NCI-H1105 (cell line): ENCODE results near the gene CHEK2.
"Not testable (repeated sequence)": the region's sequence is repeated elsewhere in the genome, so short reads cannot be mapped to it uniquely, and the experiment has no call there.

Source experiments
- DNase-seq: peaks from one replicate; lab custom pipeline; 2025; lab: John Stamatoyannopoulos, UW

CHEK2 gene

DNA sequence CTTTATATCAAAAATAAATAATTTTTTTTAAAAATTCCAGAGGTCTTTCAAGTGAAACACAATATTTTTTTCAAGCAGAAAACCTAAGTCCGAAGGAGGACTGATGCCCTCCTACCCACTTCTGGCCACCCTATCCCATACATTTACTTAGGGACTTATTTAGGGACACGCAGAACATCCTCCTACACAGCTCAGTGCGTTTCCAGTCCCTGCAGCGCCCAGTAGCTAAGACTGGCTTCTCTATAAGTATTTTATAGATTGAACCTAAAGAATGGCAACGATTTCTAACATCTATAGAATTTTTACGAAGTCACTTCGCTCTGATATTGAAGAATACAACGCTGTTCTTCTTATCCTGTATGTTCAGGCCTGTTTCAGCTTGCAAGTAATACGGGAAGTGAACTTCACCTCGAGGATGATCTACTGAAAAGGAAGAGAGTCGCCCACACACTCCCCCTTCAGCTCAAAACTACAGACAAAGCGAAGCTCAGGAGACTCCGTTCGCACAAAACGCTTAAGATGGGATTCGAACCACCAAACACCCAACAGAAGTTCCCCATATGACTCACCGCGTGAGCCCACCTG, 328 bp downstream of the CHEK2 start:
- DNase-seq, result no peak

DNA sequence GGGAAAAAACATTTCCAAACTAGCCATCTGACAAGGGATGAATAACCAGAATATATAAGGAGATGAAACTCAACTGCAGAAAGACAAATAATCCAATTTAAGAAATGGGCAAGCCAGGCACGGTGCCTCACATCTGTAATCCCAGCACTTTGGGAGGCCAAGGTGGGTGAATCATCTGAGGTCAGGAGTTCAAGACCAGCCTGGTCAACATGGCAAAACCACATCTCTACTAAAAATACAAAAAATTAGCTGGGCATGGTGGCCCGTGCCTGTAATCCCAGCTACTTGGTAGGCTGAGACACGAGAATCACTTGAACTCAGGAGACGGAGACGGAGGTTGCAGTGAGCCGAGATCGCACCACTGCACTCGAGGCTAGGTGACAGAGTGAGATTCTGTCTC, 2.7 kb downstream of the CHEK2 start:
- not testable (repeated sequence) for DNase-seq

DNA sequence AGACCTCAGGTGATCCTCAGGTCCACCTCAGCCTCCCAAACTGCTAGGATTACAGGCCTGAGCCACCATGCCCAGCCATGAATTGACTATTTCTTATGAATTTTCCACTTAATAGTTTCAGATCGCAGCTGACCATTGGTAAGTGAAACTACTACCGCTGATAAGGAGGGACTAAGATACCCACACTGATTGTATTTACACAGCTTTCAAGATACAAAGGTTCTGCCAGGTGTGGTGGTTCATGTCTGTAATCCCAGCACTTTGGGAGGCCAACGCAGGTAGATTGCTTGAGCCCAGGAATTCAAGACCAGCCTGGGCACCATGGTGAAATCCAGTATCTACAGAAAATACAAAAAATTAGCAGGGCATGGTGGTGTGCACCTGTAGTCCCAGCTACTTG, 3.9 kb downstream of the CHEK2 start:
- DNase-seq, result no peak

DNA sequence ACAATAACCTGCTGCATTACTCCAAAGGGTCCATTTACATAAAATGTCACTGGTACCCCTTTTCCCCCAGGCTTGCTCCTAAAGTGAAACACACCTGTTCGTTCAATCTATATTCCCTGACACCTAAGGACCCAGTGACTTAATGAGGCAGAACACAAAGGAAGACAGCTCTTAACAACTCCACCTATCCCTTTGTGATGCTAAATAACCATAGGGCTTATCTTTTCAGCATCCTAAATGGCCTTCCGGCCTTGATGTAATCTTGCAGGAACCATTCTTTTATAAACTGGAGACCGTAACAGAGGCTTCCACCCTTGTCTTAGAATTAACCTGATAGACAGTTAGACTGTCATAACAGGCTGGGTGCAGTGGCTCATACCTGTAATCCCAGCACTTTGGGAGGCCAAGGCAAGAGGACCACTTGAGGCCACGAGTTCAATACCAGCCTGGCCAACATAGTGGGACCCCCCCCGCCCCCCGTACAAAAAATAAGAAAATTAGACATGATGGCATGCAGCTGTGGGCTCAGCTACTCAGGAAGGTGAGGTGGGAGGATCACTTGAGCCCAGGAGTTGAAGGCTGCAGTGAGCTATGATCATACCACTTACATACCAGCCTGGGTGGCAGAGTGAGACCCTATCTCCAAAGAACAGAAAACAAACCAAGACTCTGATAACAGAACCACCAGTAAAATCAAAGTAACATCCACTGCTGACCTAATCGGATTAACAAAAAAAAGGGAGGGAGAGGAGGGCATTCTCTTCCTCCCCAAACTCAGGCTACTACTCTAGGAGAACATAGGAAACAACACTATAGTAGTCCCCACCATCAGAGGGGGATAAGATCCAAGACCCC, 5.1 kb downstream of the CHEK2 start:
- DNase-seq, result no peak

DNA sequence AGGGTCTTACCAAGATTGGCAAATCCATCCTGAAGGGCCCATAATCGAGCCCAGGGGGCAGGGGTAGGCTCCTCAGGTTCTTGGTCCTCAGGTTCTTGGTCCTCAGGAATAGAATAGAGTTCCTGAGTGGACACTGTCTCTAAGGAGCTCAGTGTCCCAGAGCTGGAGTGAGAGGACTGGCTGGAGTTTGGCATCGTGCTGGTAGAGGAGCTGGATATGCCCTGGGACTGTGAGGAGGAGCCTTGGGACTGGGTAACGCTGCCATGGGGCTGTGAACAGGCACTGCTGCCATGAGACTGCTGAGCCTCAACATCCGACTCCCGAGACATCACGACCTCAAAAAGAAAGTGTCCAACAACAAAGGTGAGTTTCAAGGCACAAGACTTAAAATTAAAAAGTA, 7.2 kb downstream of the CHEK2 start:
- DNase-seq, result no peak

DNA sequence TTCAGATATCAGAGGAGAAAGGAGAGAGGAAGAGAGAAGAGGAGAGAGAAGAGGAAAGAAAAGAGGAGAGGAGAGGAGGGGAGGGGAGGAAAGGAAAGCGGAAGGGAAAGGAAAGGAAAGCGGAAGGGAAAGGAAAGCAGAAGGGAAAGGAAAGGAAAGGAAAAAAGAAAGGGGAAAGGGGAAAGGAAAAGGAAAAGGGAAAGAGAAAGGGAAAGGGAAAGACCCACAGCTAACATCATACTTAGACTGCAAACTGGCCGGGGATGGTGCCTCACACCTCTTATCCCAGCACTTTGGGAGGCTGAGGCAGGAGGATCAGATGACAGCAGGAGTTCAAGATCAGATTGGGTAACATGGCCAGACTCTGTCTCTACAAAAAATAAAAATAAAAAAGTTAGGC, 11.4 kb downstream of the CHEK2 start:
- no peak for DNase-seq

DNA sequence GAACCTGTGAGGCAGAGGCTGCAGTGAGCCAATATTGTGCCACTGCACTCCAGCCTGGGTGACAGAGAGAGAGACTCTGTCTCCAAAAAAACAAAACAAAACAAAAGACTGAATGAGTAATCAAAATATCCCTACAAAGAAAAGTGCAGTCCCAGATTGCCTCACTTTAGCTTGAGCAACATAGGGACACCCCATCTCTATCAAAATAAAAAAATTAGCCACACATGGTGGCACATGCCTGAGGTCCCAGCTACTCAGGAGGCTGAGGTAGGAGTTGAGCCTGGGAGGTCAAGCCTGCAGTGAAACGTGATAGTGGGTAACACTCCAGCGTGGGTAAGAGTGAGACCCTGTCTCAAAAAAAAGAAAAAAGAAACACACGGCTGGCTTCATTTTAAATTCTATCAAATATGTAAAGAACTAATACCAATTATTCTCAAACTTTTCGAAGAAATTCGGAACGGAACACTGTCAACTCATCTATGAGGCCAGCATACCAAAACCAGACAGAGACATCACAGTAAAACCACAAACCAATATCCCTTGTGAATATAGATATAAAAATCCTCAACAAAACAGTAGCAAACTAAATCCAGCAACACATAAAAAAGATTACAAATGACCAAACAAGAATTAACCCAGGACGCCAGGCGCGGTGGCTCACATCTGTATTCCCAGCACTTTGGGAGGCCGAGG, 12.9 kb downstream of the CHEK2 start:
- DNase-seq, result no peak

DNA sequence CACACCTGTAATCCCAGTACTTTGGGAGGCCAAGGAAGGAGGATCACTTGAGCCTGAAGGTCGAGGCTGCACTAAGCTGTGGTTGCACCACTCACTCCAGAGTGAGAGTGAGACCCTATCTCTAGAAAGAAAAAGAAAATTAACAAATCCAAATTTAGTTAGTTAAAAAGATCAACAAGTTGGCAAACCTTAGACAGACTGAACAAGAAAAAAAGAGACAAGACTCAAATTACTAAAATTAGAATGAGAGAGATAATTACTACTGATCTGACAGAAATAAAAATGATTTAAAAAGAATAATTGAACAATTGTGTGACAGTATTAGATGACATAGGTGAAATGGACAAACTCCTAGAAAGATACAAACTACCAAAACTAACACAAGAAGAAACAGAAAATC, 13.6 kb downstream of the CHEK2 start:
- DNase-seq, result no peak

DNA sequence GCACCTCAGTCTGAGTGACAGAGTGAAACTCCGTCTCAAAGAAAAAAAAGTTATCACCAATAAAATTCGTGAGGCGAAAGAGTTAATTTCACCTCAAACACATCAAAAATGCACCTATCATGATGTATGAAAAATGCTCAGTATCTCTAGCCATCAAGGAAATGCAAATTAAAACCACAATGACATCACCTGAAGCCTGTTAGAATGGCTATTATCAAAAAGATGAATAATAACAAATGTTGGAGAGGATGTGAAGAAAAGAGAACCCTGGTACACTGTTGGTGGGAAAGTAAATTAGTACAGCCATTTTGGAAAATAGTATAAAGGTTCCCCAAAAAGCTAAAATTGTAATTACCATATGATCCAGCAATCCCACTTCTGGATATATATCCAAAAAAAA, 23.6 kb downstream of the CHEK2 start:
- DNase-seq, result no peak

DNA sequence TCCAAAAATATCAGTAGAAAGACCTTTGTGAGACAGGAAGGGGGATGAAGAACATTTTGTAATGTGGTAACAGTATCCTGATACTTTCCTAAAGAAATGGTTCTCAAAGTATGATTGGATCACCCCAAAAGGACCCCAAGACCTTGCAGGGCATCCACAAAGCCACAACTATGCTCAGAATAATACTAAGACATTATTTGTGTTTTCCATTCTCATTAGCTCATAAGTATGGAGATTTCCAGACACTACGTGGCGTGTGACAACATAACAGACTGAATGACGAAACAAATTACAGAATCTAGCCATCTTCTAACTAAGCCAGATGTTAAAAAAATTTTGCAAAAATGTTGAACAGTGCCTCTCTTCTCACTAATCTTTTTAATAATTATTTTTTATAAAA, 24.9 kb downstream of the CHEK2 start:
- DNase-seq, result no peak

DNA sequence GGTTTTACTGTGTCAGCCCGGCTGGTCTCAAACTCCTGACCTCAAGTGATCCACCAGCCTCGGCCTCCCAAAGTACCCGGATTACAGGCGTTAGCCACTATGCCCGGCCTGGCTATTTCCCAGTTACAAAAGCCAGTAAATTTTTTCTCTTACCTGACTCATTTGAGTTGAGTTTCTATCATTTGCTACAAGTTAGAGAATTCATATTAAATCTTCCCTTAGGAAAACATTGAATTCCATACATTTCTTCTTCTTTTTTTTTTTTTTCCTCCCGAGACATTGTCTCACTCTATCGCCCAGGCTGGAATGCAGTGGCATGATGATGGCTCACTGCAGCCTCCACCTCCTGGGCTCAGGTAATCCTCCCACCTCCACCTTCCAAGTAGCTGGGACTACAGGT, 26.0 kb downstream of the CHEK2 start:
- DNase-seq, result no peak

DNA sequence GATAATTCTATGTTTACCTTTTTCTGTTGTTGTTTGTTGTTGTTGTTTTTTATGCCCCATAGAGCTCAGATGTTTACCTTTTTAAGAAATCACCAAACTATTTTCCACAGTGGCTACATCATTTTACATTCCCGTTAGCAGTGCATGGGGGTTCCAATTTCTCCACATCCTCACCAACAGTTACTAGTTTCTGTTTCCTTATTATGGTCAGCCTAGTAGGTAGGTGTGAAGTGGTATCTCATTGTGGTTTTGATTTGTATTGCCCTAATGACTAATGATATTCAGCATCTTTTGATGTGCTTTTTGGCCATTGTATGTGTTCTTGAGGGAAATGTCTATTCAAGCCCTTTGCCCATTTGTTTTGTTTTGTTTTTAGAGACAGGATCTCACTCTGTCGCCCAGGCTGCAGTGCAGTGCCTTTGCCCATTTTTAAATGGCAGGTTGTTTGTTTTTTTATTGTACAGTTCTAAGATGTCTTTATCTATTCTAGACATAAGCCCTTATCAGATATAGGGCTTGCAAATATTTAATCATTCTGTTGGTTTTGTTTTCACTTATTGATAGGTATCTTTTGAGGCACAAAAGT, 27.5 kb downstream of the CHEK2 start:
- DNase-seq, result no peak

DNA sequence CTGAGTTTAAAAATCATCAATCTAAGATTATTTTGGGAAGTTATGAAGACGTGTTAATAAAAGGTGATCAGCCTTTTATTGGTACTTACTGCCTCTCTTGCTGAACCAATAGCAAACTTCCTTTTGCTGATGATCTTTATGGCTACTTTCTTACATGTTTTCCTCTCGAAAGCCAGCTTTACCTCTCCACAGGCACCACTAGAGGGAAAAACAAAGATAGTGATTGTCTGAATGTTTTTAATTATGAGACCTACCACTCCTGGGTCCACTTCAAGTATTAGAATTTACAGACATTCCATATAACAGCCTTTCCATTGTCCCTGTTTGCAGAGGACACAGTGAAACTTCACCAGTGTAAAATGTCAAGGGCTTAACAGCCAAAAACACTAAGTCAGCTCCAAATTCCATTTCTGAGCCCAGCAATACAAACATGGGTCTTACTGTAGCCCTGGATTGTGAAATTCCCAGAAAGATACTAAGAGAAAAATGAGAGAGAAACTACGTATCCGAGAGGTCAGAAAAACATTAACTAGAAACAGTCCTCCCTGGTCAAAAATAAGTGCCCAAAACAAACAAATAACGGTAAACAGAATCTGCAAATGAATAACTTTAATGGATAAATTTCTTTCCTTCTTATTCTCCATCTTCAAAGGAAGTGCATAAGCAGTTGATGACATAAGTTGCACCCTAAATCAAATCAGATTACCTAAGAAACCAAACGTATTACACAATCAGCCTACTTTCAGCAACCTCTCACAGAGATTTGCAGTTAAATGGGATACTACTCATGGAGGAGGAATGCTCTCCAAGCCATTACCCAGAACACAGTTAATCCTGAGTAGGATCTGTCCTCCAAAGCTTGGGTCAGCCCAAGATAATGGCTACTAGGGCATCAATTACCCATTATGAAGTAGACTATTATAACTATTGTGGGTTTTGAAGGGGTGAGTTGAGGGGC, 29.5 kb downstream of the CHEK2 start:
- DNase-seq, result no peak

DNA sequence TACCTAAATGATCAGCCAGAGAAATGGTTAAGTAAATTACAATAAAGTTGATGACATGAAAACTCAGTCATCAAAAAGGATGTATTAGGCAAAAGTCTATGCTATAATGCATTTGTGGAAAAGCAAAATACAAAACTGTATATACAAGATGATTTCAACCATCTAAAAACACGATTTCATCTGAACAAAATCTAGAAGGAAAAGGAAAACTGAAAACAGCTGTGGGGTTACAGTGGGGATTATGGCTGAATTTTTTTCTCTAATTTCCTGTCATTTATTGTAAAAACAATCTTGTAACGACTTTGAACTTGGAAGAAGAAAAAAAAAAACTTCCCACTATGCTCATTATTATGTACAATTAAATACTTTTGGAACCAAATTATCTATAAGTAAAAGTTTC, 30.3 kb downstream of the CHEK2 start:
- no peak for DNase-seq

DNA sequence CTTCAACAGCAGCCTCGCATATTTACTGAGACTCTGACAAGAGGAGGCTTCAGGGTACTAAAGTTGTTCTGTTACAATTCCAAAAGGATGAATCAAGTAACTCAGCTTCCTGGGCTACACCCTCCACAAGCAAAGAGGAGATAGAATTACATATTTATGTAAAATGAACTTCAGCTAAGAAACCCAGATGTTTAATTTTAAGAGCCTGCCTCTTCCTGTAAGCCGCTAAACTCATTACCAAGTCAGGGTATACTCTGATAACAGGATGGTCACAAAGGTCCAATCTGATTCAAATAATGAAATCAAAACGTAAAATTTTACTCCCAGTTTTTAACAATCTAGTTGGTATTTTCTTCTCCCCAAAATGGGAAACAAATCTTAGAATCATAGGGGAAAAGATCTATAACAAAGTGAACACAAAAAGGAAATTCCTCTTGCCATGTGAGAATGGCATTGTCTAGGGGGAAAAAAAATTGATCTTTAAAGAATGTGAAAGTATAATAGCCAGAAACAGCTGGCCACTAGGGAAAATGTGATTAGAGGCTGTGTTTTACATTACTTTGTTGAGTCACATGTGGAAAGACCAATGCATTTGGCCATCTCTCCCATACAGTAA, 30.9 kb downstream of the CHEK2 start:
- no peak for DNase-seq

DNA sequence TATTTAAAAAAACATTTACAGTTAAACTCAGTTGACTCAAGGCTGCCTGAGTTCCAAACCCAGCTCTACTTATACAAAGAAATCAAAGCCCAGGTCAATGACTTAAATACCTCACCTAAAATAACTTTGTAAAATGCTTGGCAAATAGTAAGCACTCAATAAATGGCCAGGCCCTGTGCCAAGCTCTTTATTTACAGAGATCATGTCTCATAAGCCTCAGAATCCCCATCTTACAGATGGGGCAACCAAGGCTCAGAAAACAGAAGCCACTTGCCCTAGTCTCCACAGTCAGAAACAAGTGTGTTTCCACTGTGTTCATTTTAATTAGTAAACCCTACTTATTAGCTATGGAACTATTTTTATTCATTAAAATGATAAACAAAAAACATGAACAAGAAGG, 31.5 kb downstream of the CHEK2 start:
- no peak for DNase-seq

DNA sequence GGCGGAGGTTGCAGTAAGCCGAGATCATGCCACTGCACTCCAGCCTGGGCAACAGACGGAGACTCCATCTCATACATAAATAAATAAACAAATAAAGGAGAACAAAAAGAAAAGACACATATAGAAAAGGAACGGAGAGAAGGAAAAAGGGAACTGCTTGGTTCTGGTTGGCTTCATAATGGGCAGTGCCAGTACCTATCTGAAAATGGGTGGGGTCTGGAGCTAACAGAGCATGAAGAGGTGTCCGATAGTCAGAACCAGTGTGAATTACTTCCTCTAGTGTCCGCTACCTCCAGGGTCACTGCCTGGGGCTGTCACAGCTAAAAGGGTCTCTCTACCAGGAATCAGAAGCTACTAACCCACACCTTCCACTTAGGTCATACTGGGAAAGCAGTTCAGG, 34.8 kb downstream of the CHEK2 start:
- no peak for DNase-seq

DNA sequence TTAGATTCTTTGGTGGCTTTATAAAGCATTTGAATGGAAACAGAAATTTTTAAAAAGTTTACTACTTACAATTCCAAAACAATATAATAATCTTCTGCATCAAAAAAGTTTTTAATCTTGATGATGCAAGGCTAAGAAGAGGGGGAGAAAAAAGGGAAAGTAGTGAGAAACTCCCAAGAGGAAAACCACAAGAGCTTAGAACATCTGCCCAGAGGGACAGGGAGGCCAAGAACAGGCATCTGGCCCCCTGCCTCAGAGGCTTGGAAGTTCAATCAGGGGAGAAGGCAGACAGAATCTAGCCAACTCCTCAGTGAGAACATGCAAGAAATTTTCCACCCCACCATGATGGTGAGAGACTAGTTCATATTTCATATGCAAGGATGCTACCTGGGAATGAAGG, 38.2 kb downstream of the CHEK2 start:
- no peak for DNase-seq

DNA sequence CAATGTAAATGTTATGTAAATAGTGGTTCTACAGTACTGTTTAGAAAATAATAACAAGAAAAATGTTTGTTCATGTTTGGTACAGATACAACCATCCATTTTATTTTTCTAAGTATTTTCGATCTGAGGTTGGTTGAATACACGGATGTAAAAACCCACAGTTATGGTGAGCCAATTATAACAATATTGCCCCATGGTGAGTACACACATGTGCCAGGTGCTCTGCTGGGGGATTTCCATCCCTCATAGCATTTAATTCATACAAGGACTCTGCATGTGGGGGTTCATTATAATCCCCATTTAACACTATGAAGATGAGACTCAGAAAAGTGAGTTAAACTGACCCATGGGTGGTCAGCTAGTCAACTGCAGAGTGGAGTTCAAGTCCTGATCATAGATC, 38.7 kb downstream of the CHEK2 start:
- DNase-seq, result no peak

DNA sequence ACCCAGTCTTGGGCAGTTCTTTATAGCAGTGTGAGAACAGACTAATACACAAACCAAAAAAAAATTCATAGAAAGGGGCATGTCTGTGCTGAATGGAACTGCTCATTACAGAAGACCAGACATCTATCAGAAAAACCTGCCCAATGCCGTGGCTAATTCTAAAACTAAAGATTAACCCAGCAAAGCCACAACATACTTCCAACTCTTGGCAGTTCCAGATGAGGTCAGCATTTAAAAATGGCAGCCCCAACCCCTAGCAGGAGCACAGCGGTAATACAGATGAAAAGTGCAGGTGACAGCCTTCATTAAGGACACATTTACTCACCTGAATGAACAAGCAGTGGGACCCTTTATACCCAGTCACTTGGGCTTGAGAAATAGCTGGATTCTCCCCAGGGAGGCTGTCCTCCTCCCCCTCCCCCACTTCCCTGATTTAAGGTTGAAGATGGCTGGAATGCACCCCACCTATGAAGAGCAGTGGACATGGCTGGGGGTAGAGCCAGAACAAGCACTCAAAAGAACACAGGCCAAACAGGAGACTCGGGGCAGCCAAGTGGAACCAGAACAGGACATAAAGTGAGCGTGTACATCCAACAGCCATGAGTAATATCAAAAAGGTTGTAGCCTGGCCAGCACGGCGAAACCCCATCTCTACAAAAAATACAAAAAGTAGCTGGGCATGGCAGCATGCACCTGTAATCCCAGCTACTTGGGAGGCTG, 48.4 kb downstream of the CHEK2 start:
- not testable (repeated sequence) for DNase-seq

DNA sequence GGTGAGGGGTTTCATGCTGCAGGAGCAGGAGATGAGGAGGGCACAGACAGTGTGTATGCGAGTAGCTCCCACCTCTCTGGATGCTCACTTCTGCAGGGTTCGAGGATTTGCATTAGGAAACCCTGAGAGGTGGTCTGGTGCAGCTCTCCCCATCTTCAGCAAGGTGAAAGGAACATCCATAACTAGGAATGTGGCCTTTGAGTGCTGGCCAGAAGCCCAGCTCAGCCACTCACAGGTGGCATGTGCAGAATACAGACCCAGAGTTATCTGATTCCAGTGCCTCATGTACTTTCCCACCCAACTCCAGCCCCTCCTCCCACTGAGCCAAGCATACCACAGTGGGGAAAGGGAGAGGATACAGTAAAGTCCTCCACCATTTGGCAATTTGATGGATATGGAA, 51.8 kb downstream of the CHEK2 start:
- DNase-seq, result not testable (repeated sequence)
